Measurements from ENCODE around the gene ATP5F1E.
A peak's percentile ranks its signal among the peaks of the same experiment; 100 is the strongest.

ATP5F1E gene

GRCh38 chr20:59032023-59032712 is at the start of gene ATP5F1E:
Gene ATP5F1E (minus strand): TSS chr20:59032335. CDS start chr20:59032251, 84 bp downstream.
- DNase-seq (ENCODE audit: low read depth): peak; percentile 97

- DNase-seq (ENCODE audit: low read depth): no peak
Observed at GRCh38 chr20:59081036-59081435, 48.9 kb upstream of the ATP5F1E start.

GRCh38 chr20:59078231-59078630 is 46.1 kb upstream of the ATP5F1E start:
- no peak for DNase-seq (ENCODE audit: low read depth)

- DNase-seq (ENCODE audit: low read depth): no peak
Observed at GRCh38 chr20:59077705-59078104, 45.6 kb upstream of the ATP5F1E start.

- DNase-seq (ENCODE audit: low read depth): no peak
Observed at GRCh38 chr20:59075934-59076508, 43.9 kb upstream of the ATP5F1E start.

GRCh38 chr20:59074456-59074855 is 42.3 kb upstream of the ATP5F1E start:
- no peak for DNase-seq (ENCODE audit: low read depth)

GRCh38 chr20:59073582-59073981 is 41.4 kb upstream of the ATP5F1E start:
- DNase-seq (ENCODE audit: low read depth): no peak

- DNase-seq (ENCODE audit: low read depth): no peak
Observed at GRCh38 chr20:59071216-59071615, 39.1 kb upstream of the ATP5F1E start.

GRCh38 chr20:59069026-59069425 is 36.9 kb upstream of the ATP5F1E start:
- no peak for DNase-seq (ENCODE audit: low read depth)

- no peak for DNase-seq (ENCODE audit: low read depth)
Observed at GRCh38 chr20:59068534-59068933, 36.4 kb upstream of the ATP5F1E start.

GRCh38 chr20:59064214-59064722 is 32.1 kb upstream of the ATP5F1E start:
- DNase-seq (ENCODE audit: low read depth): no peak

- DNase-seq (ENCODE audit: low read depth): no peak
Observed at GRCh38 chr20:59063358-59064213, 31.5 kb upstream of the ATP5F1E start.

- DNase-seq (ENCODE audit: low read depth): no peak
Observed at GRCh38 chr20:59062081-59062480, 29.9 kb upstream of the ATP5F1E start.

GRCh38 chr20:59055302-59055701 is 23.2 kb upstream of the ATP5F1E start:
- DNase-seq (ENCODE audit: low read depth): no peak

GRCh38 chr20:59051666-59052185 is 19.6 kb upstream of the ATP5F1E start:
- DNase-seq (ENCODE audit: low read depth): no peak

- no peak for DNase-seq (ENCODE audit: low read depth)
Observed at GRCh38 chr20:59050437-59050836, 18.3 kb upstream of the ATP5F1E start.

- DNase-seq (ENCODE audit: low read depth): no peak
Observed at GRCh38 chr20:59048681-59049030, 16.5 kb upstream of the ATP5F1E start.

GRCh38 chr20:59047938-59048680 is 16.0 kb upstream of the ATP5F1E start:
- no peak for DNase-seq (ENCODE audit: low read depth)

GRCh38 chr20:59046862-59047261 is 14.7 kb upstream of the ATP5F1E start:
- no peak for DNase-seq (ENCODE audit: low read depth)

- DNase-seq (ENCODE audit: low read depth): no peak
Observed at GRCh38 chr20:59044796-59045195, 12.7 kb upstream of the ATP5F1E start.

- no peak for DNase-seq (ENCODE audit: low read depth)
Observed at GRCh38 chr20:59044295-59044694, 12.2 kb upstream of the ATP5F1E start.

GRCh38 chr20:59043698-59044097 is 11.6 kb upstream of the ATP5F1E start:
- no peak for DNase-seq (ENCODE audit: low read depth)
